T-helper 9 cell (primary cell): ENCODE measurements around the gene NEU2.
"Not testable (repeated sequence)": the region's sequence is repeated elsewhere in the genome, so short reads cannot be mapped to it uniquely, and the experiment has no call there.

Source experiments
- DNase-seq: peaks from one replicate; pipeline ENCODE4 v3.0.0-alpha.2; 2020

Gene NEU2

DNA sequence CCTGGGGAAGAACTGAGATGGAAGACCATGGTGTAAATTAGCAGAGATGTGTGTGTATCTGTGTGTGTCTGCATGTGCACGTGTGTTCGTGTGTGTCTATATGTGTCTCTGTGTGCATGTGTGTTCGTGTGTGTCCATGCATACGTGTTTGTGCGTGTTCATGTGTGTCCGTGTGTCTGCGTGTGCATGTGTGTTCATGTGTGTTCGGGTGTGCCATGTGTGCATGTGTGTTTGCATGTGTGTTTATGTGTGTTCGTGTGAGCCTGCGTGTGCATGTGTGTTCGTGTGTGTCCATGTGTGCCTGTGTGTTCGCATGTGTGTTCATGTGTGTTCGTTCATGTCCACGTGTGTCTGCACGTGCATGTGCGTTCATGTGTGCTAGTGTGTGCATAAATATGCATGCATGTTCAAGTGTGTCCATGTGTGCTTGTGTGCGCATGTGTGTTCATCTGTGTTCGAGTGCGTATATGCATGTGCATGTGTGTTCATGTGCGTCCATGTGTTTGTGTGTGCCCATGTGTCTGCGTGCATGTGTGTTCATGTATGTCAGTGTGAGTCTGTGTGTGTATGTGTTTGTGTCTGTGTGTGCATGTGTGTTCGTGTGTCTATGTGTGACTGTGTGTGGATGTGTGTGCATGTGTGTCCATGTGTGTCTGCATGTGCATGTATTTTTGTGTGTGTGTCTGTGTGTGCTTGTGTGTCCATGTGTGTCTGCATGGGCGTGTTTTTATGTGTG lies 3.1 kb downstream of the NEU2 start:
- no peak for DNase-seq

DNA sequence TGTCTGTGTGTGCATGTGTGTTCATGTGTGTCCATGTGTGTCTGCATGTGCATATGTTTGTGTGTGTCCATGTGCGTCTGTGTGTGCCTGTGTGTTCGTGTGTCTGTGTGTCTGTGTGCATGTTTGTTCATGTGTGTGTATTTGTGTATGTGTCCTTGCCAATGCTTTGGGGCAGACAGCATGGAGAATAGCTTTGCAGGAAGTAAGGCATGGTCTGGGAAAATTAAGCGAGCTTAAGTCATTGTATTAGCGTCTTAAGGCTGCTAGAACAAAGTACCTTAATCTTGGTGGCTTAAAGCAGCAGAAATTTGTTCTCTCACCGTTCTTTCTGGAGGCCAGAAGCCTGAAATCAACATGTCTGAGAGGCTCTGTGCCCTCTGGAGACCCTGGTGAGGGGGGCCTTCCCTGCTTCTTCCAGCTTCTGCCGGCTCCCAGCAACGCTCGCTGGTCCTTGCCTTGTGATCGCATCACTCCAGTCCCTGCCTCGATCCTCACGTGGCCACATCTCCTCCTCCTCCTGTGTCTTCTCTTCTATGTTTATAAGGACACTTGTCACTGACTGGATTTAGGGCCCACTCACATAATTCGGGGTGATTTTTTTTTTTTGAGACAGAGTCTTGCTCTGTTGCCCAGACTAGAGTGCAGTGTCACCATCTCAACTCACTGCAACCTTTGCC lies 3.8 kb downstream of the NEU2 start:
- DNase-seq = no peak

- no peak for DNase-seq
These were observed 4.6 kb downstream of the NEU2 start for GRCh38 chr2:233037078-233037477.

DNA sequence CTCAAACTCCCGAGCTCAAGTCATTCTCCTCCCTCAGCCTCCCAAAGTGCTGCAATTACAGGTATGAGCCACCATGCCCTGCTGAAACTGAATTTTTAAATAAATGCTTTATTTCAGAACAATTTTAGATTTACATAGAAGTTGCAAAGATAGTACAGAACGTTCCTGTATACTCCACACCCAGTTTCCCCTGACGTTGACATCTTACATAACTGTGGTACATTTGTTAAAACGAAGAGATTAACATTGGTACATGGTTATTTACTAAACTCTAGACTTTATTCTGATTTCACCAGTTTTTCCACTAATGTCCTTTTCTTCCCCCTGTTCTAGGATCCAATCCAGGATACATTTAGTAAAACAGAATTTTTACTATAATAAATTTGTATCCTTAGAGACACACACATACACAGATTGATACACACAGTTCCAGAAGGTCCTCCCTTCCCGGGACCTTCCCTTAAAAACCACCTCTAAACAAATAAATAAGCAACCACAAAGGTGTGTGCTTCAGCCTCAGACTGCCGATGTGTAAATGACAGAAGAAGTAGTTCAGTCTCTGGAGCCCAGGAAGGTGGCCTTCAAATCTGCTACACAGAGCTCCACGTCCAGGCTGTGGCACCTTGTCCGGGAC lies 6.9 kb downstream of the NEU2 start:
- no peak for DNase-seq

DNA sequence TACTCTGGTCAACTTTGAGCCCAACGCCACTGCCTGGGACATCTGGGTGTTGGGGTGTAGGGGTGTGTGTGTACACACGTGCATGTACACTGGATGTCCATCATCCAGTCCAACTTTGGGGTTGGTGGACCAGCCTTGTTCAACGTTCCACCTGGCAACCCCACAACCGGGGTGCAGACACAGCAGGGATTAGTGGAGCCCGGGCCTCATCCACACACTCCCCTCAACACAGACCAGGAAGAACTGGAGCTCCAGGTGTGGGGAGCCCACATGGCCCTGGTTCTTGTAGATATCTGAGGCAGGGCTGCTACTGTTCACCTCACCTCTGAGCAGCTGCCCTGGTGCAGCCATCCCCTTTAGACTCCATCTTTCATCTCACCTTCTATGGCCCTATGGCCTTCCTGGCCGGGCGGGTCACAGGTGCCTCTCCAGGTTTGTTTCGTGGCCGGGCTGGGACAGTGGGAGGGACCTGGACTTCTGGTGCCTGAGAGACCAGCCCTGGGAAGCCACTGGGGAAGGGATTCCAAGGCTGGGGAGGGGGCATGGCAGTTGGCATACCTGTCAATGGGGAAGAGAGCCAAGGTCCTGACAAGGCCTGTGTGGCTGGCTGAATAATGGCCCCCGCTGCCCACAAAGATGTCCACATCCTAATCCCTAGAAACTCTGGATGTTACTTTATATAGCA lies 7.5 kb downstream of the NEU2 start:
- no peak for DNase-seq

DNA sequence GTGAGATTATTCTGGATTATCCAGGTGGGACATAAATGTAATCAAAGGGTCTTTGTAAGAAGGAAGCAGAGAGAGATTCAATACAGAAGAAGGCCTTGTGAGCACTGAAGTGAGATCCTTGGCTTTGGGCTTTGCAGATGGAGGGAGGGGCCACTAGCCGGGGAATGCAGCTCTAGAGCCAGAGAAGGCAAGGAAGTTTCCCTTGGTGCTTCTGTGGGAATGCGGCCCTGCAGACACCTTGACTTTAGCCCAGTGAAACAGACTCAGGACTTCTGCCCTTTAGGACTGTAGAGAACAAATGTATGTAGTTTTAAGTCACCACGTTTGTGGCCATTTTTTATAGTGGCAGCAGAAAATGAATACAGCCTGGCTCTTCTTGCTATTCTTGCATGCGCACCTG lies 8.1 kb downstream of the NEU2 start:
- DNase-seq = no peak

DNA sequence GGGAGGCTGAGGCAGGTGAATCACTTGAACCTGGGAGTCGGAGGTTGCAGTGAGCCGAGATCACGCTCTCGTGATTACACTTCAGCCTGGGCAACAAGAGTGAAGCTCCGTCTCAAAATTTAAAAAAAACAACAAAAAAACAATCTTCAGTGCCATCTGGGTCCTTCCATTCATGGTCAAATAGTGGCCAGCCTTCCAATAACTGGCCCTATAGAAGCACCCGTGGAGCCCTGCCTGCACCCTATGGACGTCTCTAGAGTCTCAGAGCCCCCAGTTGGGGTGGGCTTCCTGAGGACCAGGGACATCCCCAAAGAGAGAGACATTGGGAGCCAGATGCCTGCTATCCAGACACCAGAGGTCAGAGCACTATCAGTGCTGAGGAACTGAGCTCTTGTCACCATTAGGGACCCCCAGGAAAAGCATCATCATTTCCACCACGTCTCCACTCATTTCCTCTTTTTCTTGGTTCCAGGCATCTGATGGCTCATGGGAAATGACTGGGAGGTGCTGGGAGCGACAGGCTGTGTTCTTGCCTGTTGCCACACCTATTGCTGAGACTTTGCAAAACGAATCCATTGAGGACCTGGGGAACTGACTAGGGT lies 9.4 kb downstream of the NEU2 start:
- no peak for DNase-seq

DNA sequence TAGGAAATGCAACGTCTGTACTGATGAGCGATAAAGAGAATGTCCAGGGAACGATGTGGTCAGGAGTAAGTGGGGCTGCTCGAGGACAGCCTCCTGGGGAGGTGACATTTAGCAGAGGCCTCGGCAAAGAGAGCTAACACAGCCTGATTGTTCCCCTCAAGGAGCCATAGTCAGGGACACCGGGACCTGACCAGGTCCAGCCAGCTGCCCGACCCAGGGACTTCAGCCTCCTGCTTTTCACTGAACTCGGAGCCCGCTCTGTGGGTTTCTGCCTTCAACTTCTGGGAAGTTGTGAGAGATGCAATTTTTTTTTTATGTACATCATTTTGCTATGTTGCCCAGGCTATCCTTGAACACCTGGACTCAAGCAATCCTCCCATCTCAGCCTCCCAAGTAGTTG lies 10.1 kb downstream of the NEU2 start:
- DNase-seq = no peak

DNA sequence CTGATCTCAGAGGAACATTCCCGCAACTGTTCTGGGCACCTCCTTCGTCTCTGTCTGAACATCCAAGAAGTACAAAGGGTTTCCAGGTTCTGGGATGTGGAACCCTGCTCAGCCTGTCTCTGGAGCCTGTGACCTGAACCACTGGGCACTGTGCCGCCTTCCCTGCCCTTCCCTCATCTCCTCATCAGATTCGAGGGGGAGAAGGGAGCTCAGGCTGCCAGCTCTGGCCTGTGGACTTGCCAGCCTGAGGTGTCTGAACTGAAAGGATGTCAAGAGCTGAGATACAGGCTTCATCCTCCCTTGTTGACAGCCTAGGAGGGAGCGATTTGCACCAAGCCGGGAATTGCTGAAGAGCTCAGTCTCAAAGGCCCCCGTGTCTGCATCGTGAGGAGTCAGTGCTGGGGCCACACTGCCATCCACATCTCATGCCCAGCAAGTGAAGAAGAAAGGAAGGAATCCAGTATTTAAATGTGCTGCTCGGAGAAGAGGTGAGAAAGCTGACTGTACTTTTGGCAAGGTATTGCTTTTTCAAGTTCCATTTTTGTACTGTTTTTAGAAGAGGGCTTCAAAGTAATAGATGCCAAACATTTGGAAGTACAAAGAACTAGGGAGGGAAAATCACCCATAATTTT lies 12.6 kb downstream of the NEU2 start:
- DNase-seq = no peak

DNA sequence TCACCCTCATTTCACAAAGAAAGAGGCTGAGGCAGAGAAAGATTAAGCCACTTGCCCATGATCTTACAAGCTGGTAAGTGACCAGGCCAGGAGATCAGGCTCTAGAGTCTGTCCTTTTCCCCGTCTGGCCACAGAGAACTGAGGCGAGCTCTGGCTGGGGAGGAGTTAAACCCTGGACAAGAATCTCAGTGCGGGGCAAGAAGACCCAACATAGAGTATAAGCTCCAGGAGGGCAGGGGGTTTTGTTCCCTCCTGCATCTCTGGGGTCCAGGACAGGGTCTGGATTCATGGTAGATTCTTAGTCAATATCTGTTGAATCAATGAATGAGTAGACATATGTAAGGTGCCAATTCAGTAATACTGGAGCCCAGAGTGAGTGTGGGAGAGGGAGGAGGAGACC lies 14.7 kb downstream of the NEU2 start:
- no peak for DNase-seq

DNA sequence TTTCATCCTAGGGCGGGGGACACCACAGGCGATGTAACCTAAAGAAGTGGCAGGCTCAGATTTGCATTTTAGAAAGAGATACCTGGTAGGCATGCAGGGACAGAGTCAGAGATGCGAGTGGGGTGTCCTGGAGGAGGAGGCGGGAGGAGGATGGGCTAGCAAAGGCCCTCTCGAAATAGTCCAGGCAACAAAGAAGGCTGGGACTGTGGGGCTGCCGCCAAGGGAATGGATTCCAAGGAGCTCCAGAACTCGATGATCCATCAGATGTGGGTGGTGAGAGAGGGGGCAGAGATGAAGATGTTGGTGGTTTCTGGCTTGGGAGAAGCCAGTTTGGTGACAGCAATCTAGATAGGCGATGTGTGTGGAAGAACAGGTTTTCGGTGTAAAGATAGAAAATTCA lies 15.2 kb downstream of the NEU2 start:
- DNase-seq = no peak

- DNase-seq = no peak
These were observed 16.2 kb downstream of the NEU2 start for GRCh38 chr2:233048569-233049193.

- DNase-seq = no peak
These were observed 16.8 kb downstream of the NEU2 start for GRCh38 chr2:233049194-233049761.

DNA sequence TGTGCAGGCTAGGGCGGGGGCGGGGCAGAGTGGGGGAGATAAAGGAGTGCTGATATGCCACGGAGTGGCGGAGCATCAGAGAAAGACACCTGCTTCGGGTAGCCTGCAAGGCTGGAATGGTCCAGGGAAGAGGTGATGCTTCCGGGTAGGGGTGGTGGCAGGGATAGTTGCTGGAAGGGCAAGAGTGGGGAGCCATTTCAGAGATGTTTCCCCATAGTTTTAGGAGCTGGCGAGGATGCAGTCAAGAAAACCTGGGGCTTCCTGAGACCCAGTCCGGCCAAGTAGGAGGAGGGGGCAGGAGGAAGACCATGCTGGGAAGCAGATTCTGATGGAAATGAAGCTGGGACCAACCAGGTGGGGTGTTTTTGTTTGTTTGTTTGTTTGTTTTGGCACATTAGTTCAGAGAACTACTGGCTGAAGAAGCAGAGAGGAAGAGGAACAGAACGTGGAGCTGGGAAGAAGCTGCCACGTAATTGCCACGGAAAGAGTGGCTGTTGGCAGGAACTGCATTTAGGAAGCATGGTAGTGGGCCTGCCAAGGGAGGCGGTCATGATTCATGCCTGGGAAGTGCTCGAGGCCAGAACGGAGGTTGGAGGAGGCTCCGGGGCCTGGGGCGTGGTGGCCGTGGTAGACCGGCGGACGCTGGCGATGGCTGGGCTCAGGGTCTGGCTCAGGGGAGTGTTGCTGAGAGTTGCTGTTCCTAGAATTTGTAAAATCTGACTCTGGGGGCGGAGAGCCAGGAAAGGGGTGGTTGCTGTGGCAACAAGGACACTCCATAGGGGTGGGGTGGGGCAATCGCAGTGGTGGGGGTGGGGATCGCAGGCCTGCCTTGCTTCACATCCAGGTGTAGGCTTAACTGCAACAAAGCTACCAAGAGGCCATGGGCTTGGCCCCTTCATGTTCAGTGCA lies 19.0 kb downstream of the NEU2 start:
- DNase-seq = no peak

DNA sequence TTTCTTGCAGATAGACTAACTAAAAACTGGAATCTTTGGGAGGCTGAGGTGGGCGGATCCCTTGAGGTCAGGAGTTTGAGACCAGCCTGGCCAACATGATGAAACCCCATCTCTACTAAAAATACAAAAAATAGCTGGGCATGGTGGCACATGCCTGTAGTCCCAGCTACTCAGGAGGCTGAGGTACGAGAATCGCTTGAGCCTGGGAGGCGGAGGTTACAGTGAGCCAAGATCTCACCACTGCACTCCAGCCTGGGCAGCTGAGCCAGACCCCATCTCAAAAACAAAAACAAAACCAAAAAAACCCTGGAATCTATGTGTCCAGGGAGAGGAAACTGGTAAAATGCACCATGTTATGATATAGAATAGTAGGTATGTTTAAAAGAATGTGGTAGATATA lies 20.0 kb downstream of the NEU2 start:
- DNase-seq = not testable (repeated sequence)

- DNase-seq = peak; percentile 74
These were observed 21.7 kb downstream of the NEU2 start for GRCh38 chr2:233053928-233054784.

DNA sequence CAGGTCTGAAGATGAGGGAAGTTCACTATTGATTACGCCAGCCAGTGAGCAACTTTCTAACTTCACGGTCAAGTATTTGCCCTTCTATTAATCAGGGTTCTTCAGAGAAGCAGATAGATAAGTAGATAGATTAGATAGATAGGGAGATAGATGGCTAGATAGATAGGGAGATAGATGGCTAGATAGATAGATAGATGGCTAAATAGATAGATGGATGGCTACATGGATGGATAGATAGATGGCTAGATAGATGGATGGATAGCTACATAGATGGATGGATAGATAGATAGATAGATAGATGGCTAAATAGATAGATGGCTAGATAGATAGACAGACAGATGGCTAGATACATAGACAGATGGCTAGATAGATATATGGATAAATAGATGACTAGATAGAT lies 22.9 kb downstream of the NEU2 start:
- DNase-seq = no peak

DNA sequence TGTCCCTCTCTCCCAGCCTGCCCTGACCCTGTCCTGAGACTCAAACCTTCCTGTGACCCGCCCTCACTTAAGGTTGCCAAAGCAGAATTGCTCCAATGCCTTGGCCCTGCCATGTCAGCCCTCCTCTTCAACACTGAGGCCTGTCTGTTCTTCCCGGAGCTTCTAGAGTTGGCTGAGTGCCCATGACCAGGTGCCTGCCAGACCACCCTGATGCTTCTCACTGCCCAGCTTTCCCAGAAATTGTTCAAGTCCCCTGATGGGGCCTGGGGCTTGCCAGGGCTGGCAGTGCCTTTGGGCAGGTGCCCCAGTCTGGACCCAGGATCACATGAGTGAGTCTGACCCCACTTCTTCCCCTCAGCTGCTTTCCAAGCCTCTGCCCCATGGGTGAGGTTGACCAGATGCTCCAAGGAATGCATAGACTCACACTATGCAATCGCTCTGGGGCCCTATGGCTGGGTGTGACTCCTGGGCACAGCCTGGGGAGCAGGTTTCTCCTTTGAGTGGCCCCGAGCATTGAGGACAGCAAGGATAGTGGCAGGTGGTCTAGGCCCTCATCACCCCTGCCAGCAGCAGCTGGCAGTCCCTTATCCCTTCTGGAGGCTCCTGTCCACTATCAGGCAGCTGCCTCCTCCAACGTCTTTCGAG lies 24.6 kb downstream of the NEU2 start:
- no peak for DNase-seq
